H1 (cell line): ENCODE results near the gene TTC33. TPM values are rescaled to one million over a fixed set of nuclear protein-coding genes. Genes with fewer than 3 reads are reported as not detected.

Source experiments
- CTCF ChIA-PET: fragments of 300-600 bp; sonication (Branson Sonifier 250); formaldehyde crosslinking; loops from one replicate; lab custom pipeline; 2021; ENCODE audit not compliant: partially characterized antibody; lab: Charles Lee
- POLR2A ChIA-PET: fragments of 300-600 bp; sonication (Branson Sonifier 250); formaldehyde crosslinking; loops from one replicate; lab custom pipeline; 2021; ENCODE audit warnings: inconsistent platforms; ENCODE audit not compliant: partially characterized antibody; lab: Charles Lee
- DNase-seq, 2 experiments: peaks; one replicate each; pipeline versions ENCODE4 v3.0.0 to v3.0.0-alpha.2; 2010 to 2022; ENCODE audit warnings: low spot score in 2 of 2, low read depth in 1 of 2, mixed read lengths in 1 of 2
- FAIRE-seq: peaks from 2 replicates; lab custom pipeline; 2011; peaks lifted over from hg19 to GRCh38; lab: Jason Lieb, UNC
- H2AFZ ChIP-seq: 2 replicates; pipeline ENCODE4 v1.8.1; 2012; ENCODE audit warnings: low read length, inconsistent platforms
- H2AK5ac ChIP-seq: 2 replicates; pipeline ENCODE4 v1.6.1; 2013; ENCODE audit warnings: low read depth, low read length
- H2BK120ac ChIP-seq: replicated peaks from 2 replicates; pipeline ENCODE3; 2013; ENCODE audit warnings: low read depth, low read length, inconsistent platforms
- H2BK12ac ChIP-seq: 2 replicates; pipeline ENCODE4 v1.6.1; 2013; ENCODE audit warnings: low read depth, low read length
- H2BK15ac ChIP-seq: 2 replicates; pipeline ENCODE4 v1.6.1; 2013; ENCODE audit warnings: low read length
- H2BK20ac ChIP-seq: 2 replicates; pipeline ENCODE4 v1.6.1; 2013; ENCODE audit warnings: low read length
- H2BK5ac ChIP-seq: 2 replicates; pipeline ENCODE4 v1.6.1; 2013; ENCODE audit warnings: low read depth, low read length
- H3K14ac ChIP-seq: 2 replicates; pipeline ENCODE4 v1.6.1; 2013; ENCODE audit warnings: inconsistent platforms; ENCODE audit not compliant: insufficient read length
- H3K18ac ChIP-seq: 2 replicates; pipeline ENCODE4 v1.6.1; 2013; ENCODE audit warnings: low read length; ENCODE audit errors: extremely low read depth
- H3K23ac ChIP-seq: 2 replicates; pipeline ENCODE4 v1.6.1; 2013; ENCODE audit warnings: inconsistent platforms; ENCODE audit not compliant: insufficient read length
- H3K23me2 ChIP-seq: 2 replicates; pipeline ENCODE4 v1.6.1; 2013; ENCODE audit warnings: low read depth, low read length
- H3K27ac ChIP-seq: 2 replicates; pipeline ENCODE4 v1.6.1; 2011; ENCODE audit warnings: low read depth, low read length, inconsistent platforms
- H3K27me3 ChIP-seq, 4 experiments: replicated peaks in 1 of 4; 1 replicate in 1 of 4; 2 replicates in 3 of 4; pipeline versions ENCODE4 v1.6.1 to v1.8.1; 2011 to 2013; ENCODE audit warnings: low read length in 3 of 4, mild to moderate bottlenecking in 3 of 4, inconsistent platforms in 2 of 4, mixed read lengths in 2 of 4, moderate library complexity in 1 of 4; ENCODE audit not compliant: control insufficient read depth in 3 of 4, insufficient read depth in 3 of 4; ENCODE audit errors: extremely low read depth in 1 of 4
- H3K36me3 ChIP-seq, 4 experiments: 2 replicates each; pipeline versions ENCODE4 v1.6.1 to v1.8.1; 2011 to 2013; ENCODE audit warnings: mild to moderate bottlenecking in 4 of 4, low read length in 3 of 4, moderate library complexity in 2 of 4, control low read depth in 1 of 4, inconsistent platforms in 1 of 4; ENCODE audit not compliant: insufficient read depth in 4 of 4, control insufficient read depth in 2 of 4
- H3K4ac ChIP-seq: replicated peaks from 2 replicates; pipeline ENCODE3; 2013; ENCODE audit warnings: low read length, low read depth, mixed read lengths, inconsistent platforms; ENCODE audit not compliant: insufficient read length
- H3K4me1 ChIP-seq, 4 experiments: replicated peaks in 1 of 4; 1 replicate in 1 of 4; 2 replicates in 3 of 4; pipeline versions ENCODE4 v1.6.1 to v1.8.1; 2011 to 2013; ENCODE audit warnings: low read length in 3 of 4, inconsistent platforms in 2 of 4, mixed read lengths in 1 of 4; ENCODE audit not compliant: insufficient read depth in 4 of 4, control insufficient read depth in 3 of 4
- H3K4me2 ChIP-seq, 2 experiments: 2 replicates each; pipeline versions ENCODE4 v1.6.1 to v1.8.1; 2011 to 2013; ENCODE audit warnings: low read depth in 2 of 2, low read length in 2 of 2, control low read depth in 1 of 2, inconsistent platforms in 1 of 2, mild to moderate bottlenecking in 1 of 2; ENCODE audit not compliant: insufficient read depth in 1 of 2
- H3K4me3 ChIP-seq, 4 experiments: fragments of 200-600, 300-600 bp in 1 of 4; sonication (generic), shearing (Covaris generic), sonication (Bioruptor Twin) in 1 of 4; 2 replicates each; pipeline versions ENCODE4 v1.5.1 to v1.8.1; 2011 to 2016; ENCODE audit warnings: low read length in 4 of 4, low read depth in 3 of 4, control low read depth in 2 of 4, inconsistent platforms in 2 of 4, mild to moderate bottlenecking in 2 of 4, mixed read lengths in 1 of 4, moderate library complexity in 1 of 4; ENCODE audit not compliant: insufficient read depth in 2 of 4; ENCODE audit errors: extremely low read depth in 1 of 4
- H3K56ac ChIP-seq: replicated peaks from 2 replicates; pipeline ENCODE3; 2013; ENCODE audit warnings: low read depth, mild to moderate bottlenecking, mixed read lengths, low read length, inconsistent platforms; ENCODE audit not compliant: insufficient read length
- H3K79me1 ChIP-seq: 2 replicates; pipeline ENCODE4 v1.6.1; 2013; ENCODE audit warnings: low read depth, low read length, control low read depth
- H3K79me2 ChIP-seq, 2 experiments: 2 replicates each; pipeline versions ENCODE4 v1.6.1 to v1.8.1; 2012 to 2013; ENCODE audit warnings: low read length in 2 of 2, mild to moderate bottlenecking in 2 of 2, inconsistent platforms in 1 of 2; ENCODE audit not compliant: insufficient read depth in 2 of 2, control insufficient read depth in 1 of 2
- H3K9ac ChIP-seq, 4 experiments: replicated peaks in 1 of 4; 1 replicate in 1 of 4; 2 replicates in 3 of 4; pipeline versions ENCODE4 v1.6.1 to v1.8.1; 2011 to 2013; ENCODE audit warnings: low read depth in 3 of 4, low read length in 3 of 4, control low read depth in 2 of 4, mild to moderate bottlenecking in 2 of 4, moderate library complexity in 2 of 4, inconsistent platforms in 1 of 4; ENCODE audit errors: extremely low read depth in 1 of 4
- H3K9me3 ChIP-seq, 2 experiments: 2 replicates each; pipeline versions ENCODE4 v1.6.1 to v1.8.1; 2012 to 2013; ENCODE audit warnings: mild to moderate bottlenecking in 2 of 2, moderate library complexity in 2 of 2, control low read depth in 1 of 2, inconsistent platforms in 1 of 2, low read depth in 1 of 2, low read length in 1 of 2, mixed read lengths in 1 of 2; ENCODE audit not compliant: insufficient read depth in 2 of 2
- H4K20me1 ChIP-seq, 2 experiments: replicated peaks in 1 of 2; 2 replicates each; pipeline versions ENCODE3 to v1.8.1; 2011 to 2013; ENCODE audit warnings: inconsistent platforms in 2 of 2, low read length in 2 of 2, mild to moderate bottlenecking in 1 of 2; ENCODE audit not compliant: insufficient read depth in 2 of 2, control insufficient read depth in 1 of 2
- H4K5ac ChIP-seq: 2 replicates; pipeline ENCODE4 v1.6.1; 2013; ENCODE audit warnings: low read length, low read depth, mixed read lengths, inconsistent platforms; ENCODE audit not compliant: insufficient read length
- H4K8ac ChIP-seq: 2 replicates; pipeline ENCODE4 v1.8.0; 2013; ENCODE audit warnings: mild to moderate bottlenecking, moderate library complexity, low read length, inconsistent platforms; ENCODE audit not compliant: insufficient read depth; ENCODE audit errors: extremely low read depth
- H4K91ac ChIP-seq: replicated peaks from 2 replicates; pipeline ENCODE3; 2013; ENCODE audit warnings: low read length, mixed read lengths, inconsistent platforms; ENCODE audit not compliant: insufficient read length
- BACH1 ChIP-seq: IDR thresholded peaks from 2 replicates; pipeline ENCODE4 v1.6.1; 2012; ENCODE audit warnings: low read length, improper control_type of control experiment
- BCL11A ChIP-seq, 2 experiments: IDR thresholded peaks; one replicate each; pipeline ENCODE4 v1.6.1; 2011; ENCODE audit warnings: low read depth in 2 of 2, low read length in 2 of 2, mild to moderate bottlenecking in 2 of 2
- E2F6 ChIP-seq: IDR thresholded peaks from 2 replicates; pipeline ENCODE4 v1.6.1; 2012; ENCODE audit warnings: inconsistent platforms
- HDAC2 ChIP-seq, 2 experiments: fragments of 300-600 bp in 1 of 2; sonication (generic) in 1 of 2; IDR thresholded peaks; 2 replicates each; pipeline ENCODE4 v1.6.1; 2011 to 2012; ENCODE audit warnings: low read depth in 2 of 2, low read length in 2 of 2, mild to moderate bottlenecking in 2 of 2, moderate library complexity in 2 of 2, borderline replicate concordance in 1 of 2, inconsistent platforms in 1 of 2
- KDM4A ChIP-seq: IDR thresholded peaks from one replicate; pipeline ENCODE4 v1.7.1; 2012; ENCODE audit warnings: low read depth, mild to moderate bottlenecking, moderate library complexity, low read length, inconsistent platforms; ENCODE audit not compliant: severe bottlenecking
- MAFK ChIP-seq: IDR thresholded peaks from 2 replicates; pipeline ENCODE4 v1.6.1; 2012; ENCODE audit warnings: low read depth, mild to moderate bottlenecking, improper control_type of control experiment, low read length
- MAX ChIP-seq: IDR thresholded peaks from 2 replicates; pipeline ENCODE4 v1.6.1; 2012; ENCODE audit warnings: inconsistent platforms
- POU5F1 ChIP-seq: IDR thresholded peaks from 2 replicates; pipeline ENCODE4 v1.6.1; 2011; ENCODE audit warnings: low read depth, mild to moderate bottlenecking, low read length, moderate library complexity
- RAD21 ChIP-seq, 2 experiments: IDR thresholded peaks in 1 of 2; conservative IDR thresholded peaks in 1 of 2; 2 replicates each; pipeline ENCODE4 v1.6.1; 2011; ENCODE audit warnings: low read depth in 2 of 2, low read length in 2 of 2, improper control_type of control experiment in 1 of 2, inconsistent platforms in 1 of 2, mild to moderate bottlenecking in 1 of 2, moderate library complexity in 1 of 2
- SP1 ChIP-seq: IDR thresholded peaks from 2 replicates; pipeline ENCODE4 v1.6.1; 2011; ENCODE audit warnings: low read depth, low read length
- TCF12 ChIP-seq: IDR thresholded peaks from 2 replicates; pipeline ENCODE4 v1.6.1; 2011; ENCODE audit warnings: low read depth, mild to moderate bottlenecking, low read length
- USF2 ChIP-seq: IDR thresholded peaks from 2 replicates; pipeline ENCODE4 v1.6.1; 2011; ENCODE audit warnings: low read length, improper control_type of control experiment
- YY1 ChIP-seq: IDR thresholded peaks from 2 replicates; pipeline ENCODE4 v1.6.1; 2011; ENCODE audit warnings: low read depth, mild to moderate bottlenecking, low read length
- WGBS, 2 experiments: shearing (Covaris generic) in 1 of 2; methylation state at CpG; one replicate each; pipeline versions ENCODE4 v1.1.6 to v1.1.7; 2013 to 2015; ENCODE audit warnings: low lambda C conversion rate in 2 of 2, mixed read lengths in 2 of 2, inconsistent platforms in 1 of 2, low coverage in 1 of 2, missing lambda C conversion rate in 1 of 2; ENCODE audit not compliant: insufficient replicate concordance in 2 of 2, insufficient coverage in 1 of 2, insufficient read length in 1 of 2; ENCODE audit errors: extremely low coverage in 1 of 2, missing lambda C conversion rate in 1 of 2; 5-methylcytosine and 5-hydroxymethylcytosine counted together
- polyA plus RNA-seq, 7 experiments: library from polyadenylated mRNA; depleted of rRNA in 3 of 7; stranded (reverse) in 5 of 7; unstranded in 2 of 7; fragments of >200 nt in 5 of 7; fragments of 200-250 nt in 2 of 7; gene quantifications; 1 replicate in 5 of 7; 2 replicates in 1 of 7; 4 replicates in 1 of 7; pipeline versions ENCODE4 v1.2.1 to v1.2.3, GENCODE V29; 2011 to 2013; ENCODE audit warnings: missing spikeins in 2 of 7, mixed read lengths in 2 of 7
- total RNA-seq: library from RNA; stranded (reverse); fragmentation: NEBNext Ultra II Directional; extraction: Animal tissue kit (Norgen Biotek cat#: 25700); gene quantifications from 2 replicates; pipeline ENCODE4 v1.2.1, GENCODE V29; 2021

TTC33 gene
- total and polyA plus RNA-seq, 2 of the 8 experiments (the other 6 are each of a cell fraction or from before 2014, with no cell fraction given), result 1.2 to 12.6 TPM

GRCh38 chr5:40584054-40584453 lies 171.7 kb downstream of the TTC33 start:
- Histone ChIP-seq H3K4me1 (no peaks in the 10 kb centered on the region), H3K79me2 (no peaks in the 10 kb centered on the region), H3K4ac (no peak overlapping the region), H3K23me2 (no peaks in the 10 kb centered on the region), H3K36me3 (no peaks in the 10 kb centered on the region), H2BK5ac (no peak overlapping the region), H4K20me1 (no peaks in the 10 kb centered on the region), H3K18ac (no peak overlapping the region), H2BK20ac (no peak overlapping the region), H4K8ac (no peak overlapping the region), H3K27me3 (peaks cover 0 to 1% (median 0%) of the 10 kb centered on the region in 4 experiments; a peak in 1 of 7 replicates), H2BK120ac (no peak overlapping the region), H2AFZ (no peak overlapping the region), H3K27ac (no peak overlapping the region), H2BK12ac (no peak overlapping the region), H3K14ac (no peak overlapping the region), H3K79me1 (no peaks in the 10 kb centered on the region), H3K23ac (no peak overlapping the region), H2AK5ac (no peak overlapping the region), H4K5ac (no peak overlapping the region), H2BK15ac (no peak overlapping the region), H4K91ac (no peak overlapping the region), H3K56ac (no peak overlapping the region), H3K4me3 (no peak overlapping the region), H3K9me3 (no peaks in the 10 kb centered on the region), H3K9ac (no peak overlapping the region), H3K4me2 (no peak overlapping the region)
- CTCF ChIA-PET, result no interaction called here
- 89% methylated on average over 2 of the region's 2 CpGs; no CpG with 5 or more reads in 1 of the 2 experiments for WGBS, 2 experiments
- DNase-seq (no peak), FAIRE-seq (no peak)
- POLR2A ChIA-PET, result no interaction called here
- no peak for TF ChIP-seq USF2
- TF ChIP-seq RAD21 (IDR thresholded peaks at IDR 0.05 in 1 of 2, conservative IDR thresholded peaks at IDR 0.05 in 1 of 2; ENCODE audit: low read depth in 2 of 2, low read length in 2 of 2), result no peak
- no peak for TF ChIP-seq E2F6
- TF ChIP-seq POU5F1, result no peak
- no peak for TF ChIP-seq BACH1
- no peak for TF ChIP-seq HDAC2 (IDR thresholded peaks at IDR 0.05; ENCODE audit: borderline replicate concordance in 1 of 2, low read depth in 2 of 2, low read length in 2 of 2)
- no peak for TF ChIP-seq BCL11A (IDR thresholded peaks at IDR 0.05; ENCODE audit: low read depth in 2 of 2, low read length in 2 of 2)
- TF ChIP-seq KDM4A, result no peak
- TF ChIP-seq SP1, result no peak
- no peak for TF ChIP-seq YY1
- TF ChIP-seq MAFK, result no peak
- no peak for TF ChIP-seq MAX
- no peak for TF ChIP-seq TCF12
